GM23338 (cell line): ENCODE data around the gene APBA1. TPM values are rescaled to one million over a fixed set of nuclear protein-coding genes. Genes with fewer than 3 reads are reported as not detected.

ENCODE experiments used
- ATAC-seq: fragments of 200-7000 bp; cut with Tn5 transposase; 3 replicates; pipeline ENCODE4 v1.9.1; 2020
- DNase-seq: peaks from one replicate; pipeline ENCODE4 v3.0.0-alpha.2; 2015; ENCODE audit warnings: low spot score
- H2AFZ ChIP-seq: fragments of 200-600 bp; sonication (generic); 2 replicates; pipeline ENCODE4 v1.8.0; 2016; ENCODE audit warnings: antibody characterized with exemption, mild to moderate bottlenecking, moderate library complexity
- H3F3A ChIP-seq: fragments of 200-600 bp; sonication (generic); replicated peaks from 2 replicates; pipeline ENCODE4 v1.8.0; 2017; ENCODE audit warnings: antibody characterized with exemption, mixed run types, low read depth
- H3K27ac ChIP-seq: fragments of 200-600 bp; sonication (generic); 2 replicates; pipeline ENCODE4 v1.6.1; 2016; ENCODE audit warnings: low read depth
- H3K27me3 ChIP-seq: fragments of 200-600 bp; sonication (generic); 2 replicates; pipeline ENCODE4 v1.8.0; 2016; ENCODE audit warnings: mild to moderate bottlenecking, mixed run types, moderate library complexity; ENCODE audit not compliant: insufficient read depth
- H3K36me3 ChIP-seq: fragments of 200-600 bp; sonication (generic); 2 replicates; pipeline ENCODE4 v1.8.0; 2016; ENCODE audit warnings: mild to moderate bottlenecking; ENCODE audit not compliant: insufficient read depth
- H3K4me1 ChIP-seq: fragments of 200-600 bp; sonication (generic); 2 replicates; pipeline ENCODE4 v1.8.0; 2016; ENCODE audit warnings: mild to moderate bottlenecking, moderate library complexity; ENCODE audit not compliant: insufficient read depth
- H3K4me2 ChIP-seq: fragments of 200-600 bp; sonication (generic); 2 replicates; pipeline ENCODE4 v1.7.1; 2017; ENCODE audit warnings: mixed run types
- H3K4me3 ChIP-seq: fragments of 200-600 bp; sonication (generic); 2 replicates; pipeline ENCODE4 v1.6.1; 2016; ENCODE audit warnings: mixed run types
- H3K79me2 ChIP-seq: fragments of 200-600 bp; sonication (generic); replicated peaks from 2 replicates; pipeline ENCODE4 v1.8.0; 2017; ENCODE audit warnings: mild to moderate bottlenecking; ENCODE audit not compliant: insufficient read depth
- H3K9me2 ChIP-seq: fragments of 200-600 bp; sonication (generic); 2 replicates; pipeline ENCODE4 v1.8.0; 2017; ENCODE audit not compliant: insufficient read depth
- H4K20me1 ChIP-seq: fragments of 200-600 bp; sonication (generic); replicated peaks from 2 replicates; pipeline ENCODE4 v1.8.0; 2017; ENCODE audit warnings: mild to moderate bottlenecking; ENCODE audit not compliant: insufficient read depth
- H3K27ac Mint-ChIP-seq: 2 replicates; pipeline ENCODE4 v1.8.0; 2020; ENCODE audit warnings: inconsistent platforms, mild to moderate bottlenecking, moderate library complexity, mixed read lengths
- H3K27me3 Mint-ChIP-seq: 3 replicates; pipeline ENCODE4 v1.8.0; 2022; ENCODE audit warnings: low read depth, mild to moderate bottlenecking, moderate library complexity, mixed read lengths, inconsistent platforms; ENCODE audit not compliant: insufficient read depth, poor library complexity
- H3K36me3 Mint-ChIP-seq: 3 replicates; pipeline ENCODE4 v1.8.0; 2021; ENCODE audit warnings: low read depth, mild to moderate bottlenecking, inconsistent platforms, moderate library complexity, mixed read lengths
- H3K4me1 Mint-ChIP-seq: 3 replicates; pipeline ENCODE4 v1.8.0; 2020; ENCODE audit warnings: mild to moderate bottlenecking, inconsistent platforms, mixed read lengths
- H3K4me3 Mint-ChIP-seq: 3 replicates; pipeline ENCODE4 v1.8.0; 2021; ENCODE audit warnings: moderate library complexity, mild to moderate bottlenecking, inconsistent platforms, mixed read lengths
- H3K9me3 Mint-ChIP-seq: 3 replicates; pipeline ENCODE4 v1.8.0; 2020; ENCODE audit warnings: moderate library complexity, mild to moderate bottlenecking, inconsistent platforms, mixed read lengths
- CTCF ChIP-seq, 2 experiments: fragments of 200-600 bp in 1 of 2; sonication (generic) in 1 of 2; conservative IDR thresholded peaks; 2 replicates each; pipeline versions ENCODE4 v1.5.1 to v1.6.1; 2016 to 2017; ENCODE audit warnings: antibody characterized with exemption in 2 of 2, low read depth in 2 of 2, mild to moderate bottlenecking in 2 of 2, moderate library complexity in 1 of 2
- EZH2phosphoT487 ChIP-seq: fragments of 200-600 bp; sonication (generic); IDR thresholded peaks from one replicate; pipeline ENCODE4 v1.8.1; 2018; ENCODE audit warnings: antibody characterized with exemption; ENCODE audit not compliant: unreplicated experiment
- JUNB ChIP-seq: IDR thresholded peaks from one replicate; pipeline ENCODE4 v1.6.1; 2016; ENCODE audit warnings: antibody characterized with exemption; ENCODE audit not compliant: unreplicated experiment
- NANOG ChIP-seq: IDR thresholded peaks from 2 replicates; pipeline ENCODE4 v1.6.1; 2016; ENCODE audit warnings: antibody characterized with exemption, borderline replicate concordance
- POLR2AphosphoS5 ChIP-seq: IDR thresholded peaks from 2 replicates; pipeline ENCODE4 v1.6.1; 2016; ENCODE audit warnings: antibody characterized with exemption, low read depth
- REST ChIP-seq: IDR thresholded peaks from one replicate; pipeline ENCODE4 v1.6.1; 2018; ENCODE audit warnings: antibody characterized with exemption; ENCODE audit not compliant: unreplicated experiment
- STAT1 ChIP-seq: IDR thresholded peaks from one replicate; pipeline ENCODE4 v1.6.1; 2016; ENCODE audit warnings: antibody characterized with exemption; ENCODE audit not compliant: unreplicated experiment
- ZNF114 ChIP-seq: fragments of 250-450 bp; sonication (Bioruptor Pico); IDR thresholded peaks from 2 replicates; pipeline ENCODE4 v1.5.0; 2020; ENCODE audit warnings: mild to moderate bottlenecking, moderate library complexity
- ZNF331 ChIP-seq: fragments of 250-450 bp; sonication (Bioruptor Pico); IDR thresholded peaks from 2 replicates; pipeline ENCODE4 v1.5.0; 2020; ENCODE audit warnings: low read depth, mild to moderate bottlenecking, moderate library complexity
- polyA plus RNA-seq: library from polyadenylated mRNA; unstranded; fragments of >200 nt; fragmentation: Nextera tagmentation; extraction: Ambion mirVana; gene quantifications from 2 replicates; pipeline ENCODE4 v1.2.1, GENCODE V29; 2016
- total RNA-seq: library from RNA; depleted of rRNA; stranded (reverse); fragments of >200 nt; shearing (Covaris generic); gene quantifications from 2 replicates; pipeline ENCODE4 v1.2.3, GENCODE V29; 2014

Gene APBA1
- total and polyA plus RNA-seq, 2 experiments from 2014 or later: 0.26 to 1.0 TPM

- DNase-seq: no peak
- no peaks in the 10 kb centered on the region; the same call in 2 of the 3 replicates for H3K4me1 Mint-ChIP-seq
- no peak overlapping the region for H3K27ac Mint-ChIP-seq
Observed at GRCh38 chr9:69446496-69446895, 225.7 kb downstream of the APBA1 start.

GRCh38 chr9:69445251-69445650, 226.9 kb downstream of the APBA1 start:
- Mint-ChIP-seq H3K27me3 (peaks cover 2% of the 10 kb centered on the region), H3K4me1 (no peaks in the 10 kb centered on the region; the same call in 2 of the 3 replicates), H3K36me3 (peaks cover 12% of the 10 kb centered on the region), H3K9me3 (peaks cover 14% of the 10 kb centered on the region), H3K4me3 (no peak overlapping the region), H3K27ac (no peak overlapping the region)
- H3K27ac ChIP-seq: no peak overlapping the region
- H2AFZ ChIP-seq: no peak overlapping the region
- H3F3A ChIP-seq: no peaks in the 10 kb centered on the region
- no peaks in the 10 kb centered on the region for H3K4me1 ChIP-seq
- H3K4me3 ChIP-seq: no peak overlapping the region
- H3K4me2 ChIP-seq: no peak overlapping the region
- no peaks in the 10 kb centered on the region for H3K36me3 ChIP-seq
- no peaks in the 10 kb centered on the region for H4K20me1 ChIP-seq
- no peaks in the 10 kb centered on the region for H3K79me2 ChIP-seq
- ATAC-seq (no peak), DNase-seq (no peak)
- 0 out of 2 replicates have a peak, but pooled peaks cover 5% of the 10 kb centered on the region for H3K9me2 ChIP-seq
- no peaks in the 10 kb centered on the region for H3K27me3 ChIP-seq
- no peak for TF ChIP-seq ZNF331 (CRISPR knock-in tag)
- no peak for TF ChIP-seq JUNB

More at GRCh38 chr9:69446496-69446895, 225.7 kb downstream of the APBA1 start:
- Histone ChIP-seq H3F3A (no peaks in the 10 kb centered on the region), H4K20me1 (no peaks in the 10 kb centered on the region), H3K4me2 (no peak overlapping the region), H2AFZ (no peak overlapping the region), H3K4me1 (no peaks in the 10 kb centered on the region), H3K4me3 (no peak overlapping the region), H3K27ac (no peak overlapping the region), H3K9me2 (0 out of 2 replicates have a peak, but pooled peaks cover 10% of the 10 kb centered on the region), H3K27me3 (no peaks in the 10 kb centered on the region), H3K79me2 (no peaks in the 10 kb centered on the region), H3K36me3 (no peaks in the 10 kb centered on the region)
- no peak overlapping the region for H3K4me3 Mint-ChIP-seq
- peaks cover under 1% of the 10 kb centered on the region; the same call in 1 of the 3 replicates for H3K36me3 Mint-ChIP-seq
- ATAC-seq: no peak
- peaks cover 3% of the 10 kb centered on the region for H3K27me3 Mint-ChIP-seq
- TF ChIP-seq EZH2phosphoT487 (no peak), ZNF114 (no peak)
- H3K9me3 Mint-ChIP-seq: peaks cover 7% of the 10 kb centered on the region

GRCh38 chr9:69444791-69445190, 227.4 kb downstream of the APBA1 start:
- H3K4me1 Mint-ChIP-seq: no peaks in the 10 kb centered on the region; the same call in 2 of the 3 replicates
- Histone ChIP-seq H2AFZ (no peak overlapping the region), H3K4me3 (no peak overlapping the region), H3K27me3 (no peaks in the 10 kb centered on the region), H3K4me2 (no peak overlapping the region), H4K20me1 (no peaks in the 10 kb centered on the region), H3F3A (no peaks in the 10 kb centered on the region), H3K4me1 (no peaks in the 10 kb centered on the region), H3K79me2 (no peaks in the 10 kb centered on the region), H3K36me3 (no peaks in the 10 kb centered on the region), H3K9me2 (0 out of 2 replicates have a peak, but pooled peaks cover 5% of the 10 kb centered on the region), H3K27ac (no peak overlapping the region)
- no peak overlapping the region for H3K4me3 Mint-ChIP-seq
- ATAC-seq (no peak), DNase-seq (no peak)
- H3K9me3 Mint-ChIP-seq: peaks cover 19% of the 10 kb centered on the region
- H3K27me3 Mint-ChIP-seq: peaks cover 2% of the 10 kb centered on the region
- peaks cover 14% of the 10 kb centered on the region for H3K36me3 Mint-ChIP-seq
- no peak overlapping the region; the same call in 1 of the 2 replicates for H3K27ac Mint-ChIP-seq
- no peak for TF ChIP-seq ZNF331 (CRISPR knock-in tag)
- TF ChIP-seq STAT1: no peak
- no peak for TF ChIP-seq JUNB
- TF ChIP-seq POLR2AphosphoS5: no peak
- TF ChIP-seq EZH2phosphoT487: no peak
- no peak for TF ChIP-seq REST
- no peak for TF ChIP-seq ZNF114
- TF ChIP-seq CTCF (conservative IDR thresholded peaks at IDR 0.05; ENCODE audit: low read depth in 2 of 2): no peak
- no peak for TF ChIP-seq NANOG
